Measurements from ENCODE around the gene RTP2.

Gene RTP2

DNA sequence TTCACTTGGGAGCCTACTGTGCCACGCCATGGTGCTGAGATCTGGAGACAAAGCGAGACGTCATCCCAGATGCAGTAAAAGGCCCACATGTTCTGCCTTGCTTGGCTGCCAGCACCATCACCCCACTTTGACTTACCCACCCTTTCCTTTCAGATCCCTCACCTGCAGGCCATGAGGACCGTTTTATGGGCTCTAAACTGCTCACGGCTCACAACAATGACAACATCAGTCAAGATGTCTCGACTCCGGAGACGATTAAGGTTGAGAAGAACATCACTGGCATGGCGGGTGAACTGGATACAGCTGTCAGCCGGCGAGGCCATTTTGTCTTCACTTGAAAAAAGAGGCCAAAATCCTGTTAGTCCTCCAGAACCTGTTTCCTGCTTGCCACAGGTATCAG, 31.0 kb upstream of the RTP2 start:
- no peak overlapping the region for H3K9ac ChIP-seq
- H3K79me2 ChIP-seq (ENCODE audit: insufficient read depth, low read depth), result no peaks in the 10 kb centered on the region
- H2AFZ ChIP-seq (ENCODE audit: low read depth), result no peak overlapping the region
- H3K4me2 ChIP-seq, result no peak overlapping the region
- H3K4me1 ChIP-seq (ENCODE audit: low read depth, poor library complexity, severe bottlenecking), result no peaks in the 10 kb centered on the region
- H3K27ac ChIP-seq, result no peak overlapping the region
- TF ChIP-seq, protein P1, sequence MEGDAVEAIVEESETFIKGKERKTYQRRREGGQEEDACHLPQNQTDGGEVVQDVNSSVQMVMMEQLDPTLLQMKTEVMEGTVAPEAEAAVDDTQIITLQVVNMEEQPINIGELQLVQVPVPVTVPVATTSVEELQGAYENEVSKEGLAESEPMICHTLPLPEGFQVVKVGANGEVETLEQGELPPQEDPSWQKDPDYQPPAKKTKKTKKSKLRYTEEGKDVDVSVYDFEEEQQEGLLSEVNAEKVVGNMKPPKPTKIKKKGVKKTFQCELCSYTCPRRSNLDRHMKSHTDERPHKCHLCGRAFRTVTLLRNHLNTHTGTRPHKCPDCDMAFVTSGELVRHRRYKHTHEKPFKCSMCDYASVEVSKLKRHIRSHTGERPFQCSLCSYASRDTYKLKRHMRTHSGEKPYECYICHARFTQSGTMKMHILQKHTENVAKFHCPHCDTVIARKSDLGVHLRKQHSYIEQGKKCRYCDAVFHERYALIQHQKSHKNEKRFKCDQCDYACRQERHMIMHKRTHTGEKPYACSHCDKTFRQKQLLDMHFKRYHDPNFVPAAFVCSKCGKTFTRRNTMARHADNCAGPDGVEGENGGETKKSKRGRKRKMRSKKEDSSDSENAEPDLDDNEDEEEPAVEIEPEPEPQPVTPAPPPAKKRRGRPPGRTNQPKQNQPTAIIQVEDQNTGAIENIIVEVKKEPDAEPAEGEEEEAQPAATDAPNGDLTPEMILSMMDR (conservative IDR thresholded peaks at IDR 0.05; ENCODE audit: low read depth, low read length), result no peak
- no peaks in the 10 kb centered on the region for H3K36me3 ChIP-seq (ENCODE audit: insufficient read depth)
- H3K4me3 ChIP-seq (IDR thresholded peaks at IDR 0.05; ENCODE audit: insufficient read depth, low read depth, low read length), result no peak overlapping the region
- no peaks in the 10 kb centered on the region for H3K27me3 ChIP-seq (ENCODE audit: insufficient read depth, low read depth)
- H4K20me1 ChIP-seq (ENCODE audit: insufficient read depth), result no peaks in the 10 kb centered on the region

DNA sequence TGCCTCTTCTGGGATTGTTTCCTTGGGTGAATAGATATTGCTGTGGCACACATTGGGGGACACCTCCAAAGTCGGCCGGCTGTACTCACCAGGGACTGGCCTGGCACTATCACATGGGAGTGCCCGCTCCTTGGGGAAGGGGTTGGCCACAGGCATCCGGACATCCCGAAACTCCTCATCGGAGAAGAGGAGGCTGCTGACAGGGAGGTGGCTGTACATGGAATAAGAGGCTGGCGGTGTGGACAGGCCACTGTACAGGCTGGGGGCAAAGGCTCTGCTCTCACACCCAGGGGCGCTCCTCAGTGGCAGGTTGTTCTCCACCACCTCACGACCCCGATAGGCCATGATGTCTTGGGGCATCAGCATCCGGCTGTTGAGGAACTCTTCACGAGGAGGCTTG, 27.2 kb upstream of the RTP2 start:
- Histone ChIP-seq H3K79me2 (ENCODE audit: insufficient read depth, low read depth) (no peaks in the 10 kb centered on the region), H3K27ac (no peak overlapping the region), H3K4me3 (IDR thresholded peaks at IDR 0.05; ENCODE audit: insufficient read depth, low read depth, low read length) (no peak overlapping the region), H3K36me3 (ENCODE audit: insufficient read depth) (no peaks in the 10 kb centered on the region), H3K4me1 (ENCODE audit: low read depth, poor library complexity, severe bottlenecking) (no peaks in the 10 kb centered on the region), H3K27me3 (ENCODE audit: insufficient read depth, low read depth) (no peaks in the 10 kb centered on the region), H3K9ac (no peak overlapping the region), H4K20me1 (ENCODE audit: insufficient read depth) (no peaks in the 10 kb centered on the region), H3K4me2 (no peak overlapping the region), H2AFZ (ENCODE audit: low read depth) (no peak overlapping the region)
- TF ChIP-seq, protein P1 (conservative IDR thresholded peaks at IDR 0.05; ENCODE audit: low read depth, low read length), result no peak

DNA sequence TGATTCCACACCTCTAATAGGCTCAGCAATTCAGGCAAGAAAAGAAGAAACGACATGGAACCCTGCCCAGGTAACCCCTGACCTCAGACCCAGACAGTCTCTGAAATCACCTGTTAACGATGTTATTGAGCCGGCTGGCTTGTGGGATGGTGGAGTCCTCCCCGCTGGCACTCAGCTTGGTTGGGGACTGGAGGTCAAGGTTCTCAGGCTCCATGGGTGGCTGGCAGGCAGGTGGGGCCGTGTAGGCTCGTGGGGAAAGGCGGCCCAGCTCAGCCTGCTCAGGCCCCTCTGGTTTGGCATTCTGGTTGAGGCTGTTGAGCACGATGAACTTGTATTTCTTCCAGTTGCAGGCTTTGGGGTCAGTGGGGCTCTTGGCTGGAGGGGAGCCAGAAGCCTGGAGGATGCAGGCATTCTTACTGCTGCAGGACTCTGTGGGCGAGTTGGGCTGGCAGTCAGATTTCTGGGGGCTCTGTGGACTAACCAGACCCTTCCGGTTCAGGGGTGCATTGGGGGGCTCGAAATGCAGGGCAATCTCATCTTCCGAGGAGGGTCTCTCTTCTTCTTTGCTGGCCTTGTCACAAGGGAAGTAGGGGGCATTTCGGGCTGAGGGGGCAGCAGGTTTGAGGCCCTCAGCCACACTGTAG, 26.7 kb upstream of the RTP2 start:
- Histone ChIP-seq H3K4me1 (ENCODE audit: low read depth, poor library complexity, severe bottlenecking) (no peaks in the 10 kb centered on the region), H3K36me3 (ENCODE audit: insufficient read depth) (no peaks in the 10 kb centered on the region), H2AFZ (ENCODE audit: low read depth) (no peak overlapping the region), H3K4me3 (IDR thresholded peaks at IDR 0.05; ENCODE audit: insufficient read depth, low read depth, low read length) (no peak overlapping the region), H3K27me3 (ENCODE audit: insufficient read depth, low read depth) (no peaks in the 10 kb centered on the region), H3K27ac (no peak overlapping the region), H3K9ac (no peak overlapping the region), H4K20me1 (ENCODE audit: insufficient read depth) (no peaks in the 10 kb centered on the region), H3K79me2 (ENCODE audit: insufficient read depth, low read depth) (no peaks in the 10 kb centered on the region), H3K4me2 (no peak overlapping the region)
- TF ChIP-seq, protein P1 (conservative IDR thresholded peaks at IDR 0.05; ENCODE audit: low read depth, low read length), result no peak

DNA sequence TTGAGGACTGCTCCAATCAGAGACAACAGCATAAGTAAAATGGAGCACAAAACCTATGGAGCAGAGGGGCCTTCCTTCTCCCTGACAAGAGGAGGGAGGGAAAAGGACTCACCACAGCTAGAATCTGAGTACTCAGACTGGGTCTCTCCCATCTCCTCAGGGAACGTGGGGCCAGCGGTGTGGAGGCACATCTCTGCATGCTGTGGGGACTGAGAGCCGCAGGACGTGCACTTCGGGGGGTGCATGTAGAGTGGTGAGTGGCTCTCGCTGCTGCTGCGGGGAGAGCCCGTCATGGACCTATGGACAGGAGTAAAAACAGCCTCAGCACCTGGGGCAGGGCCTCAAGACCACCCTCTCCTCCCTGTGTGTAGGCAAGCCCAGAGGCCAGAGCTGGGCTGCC, 25.9 kb upstream of the RTP2 start:
- Histone ChIP-seq H2AFZ (ENCODE audit: low read depth) (no peak overlapping the region), H3K4me3 (IDR thresholded peaks at IDR 0.05; ENCODE audit: insufficient read depth, low read depth, low read length) (no peak overlapping the region), H3K79me2 (ENCODE audit: insufficient read depth, low read depth) (no peaks in the 10 kb centered on the region), H3K27me3 (ENCODE audit: insufficient read depth, low read depth) (no peaks in the 10 kb centered on the region), H3K4me2 (no peak overlapping the region), H3K36me3 (ENCODE audit: insufficient read depth) (no peaks in the 10 kb centered on the region), H4K20me1 (ENCODE audit: insufficient read depth) (no peaks in the 10 kb centered on the region), H3K27ac (no peak overlapping the region), H3K9ac (no peak overlapping the region), H3K4me1 (ENCODE audit: low read depth, poor library complexity, severe bottlenecking) (no peaks in the 10 kb centered on the region)
- TF ChIP-seq, protein P1 (conservative IDR thresholded peaks at IDR 0.05; ENCODE audit: low read depth, low read length), result no peak
